Adrenal gland (tissue), 12 donors: Measurements from ENCODE around the gene FXYD7. TPM values are rescaled to one million over a fixed set of nuclear protein-coding genes. Genes with fewer than 3 reads are reported as not detected.
"Not testable (repeated sequence)": the region's sequence is repeated elsewhere in the genome, so short reads cannot be mapped to it uniquely, and the experiment has no call there.

Experiments
- DNase-seq, 7 donors: peaks; one replicate each; pipeline ENCODE4 v3.0.0-alpha.2; 2019 to 2020
- H3K27ac ChIP-seq, 5 donors: fragments of 200-600 bp; sonication (generic) in 4 of 5; 1 replicate in 3 of 5; 2 replicates in 2 of 5; pipeline versions ENCODE4 v1.5.1 to v1.8.0; 2016 to 2020; ENCODE audit warnings: mild to moderate bottlenecking in 1 of 5
- H3K27me3 ChIP-seq: fragments of 200-600 bp; 2 replicates; pipeline ENCODE4 v1.8.0; 2021
- H3K36me3 ChIP-seq, 2 donors: fragments of 200-600 bp; replicated peaks in 1 of 2; 1 replicate in 1 of 2; 2 replicates in 1 of 2; pipeline versions ENCODE4 v1.5.1 to v1.8.0; 2018 to 2022
- H3K4me1 ChIP-seq, 2 donors: fragments of 200-600 bp; replicated peaks in 1 of 2; 1 replicate in 1 of 2; 2 replicates in 1 of 2; pipeline versions ENCODE4 v1.5.1 to v1.8.0; 2018 to 2021
- H3K4me3 ChIP-seq, 4 donors: fragments of 200-600 bp; sonication (generic) in 3 of 4; one replicate each; pipeline ENCODE4 v1.5.1; 2016 to 2018
- H3K9me3 ChIP-seq, 3 donors: fragments of 200-600 bp; sonication (generic) in 1 of 3; replicated peaks in 1 of 3; 1 replicate in 2 of 3; 2 replicates in 1 of 3; pipeline versions ENCODE4 v1.5.1 to v1.8.0; 2016 to 2021
- POLR2A ChIP-seq, 2 donors: fragments of 450-650 bp; IDR thresholded peaks; one replicate each; pipeline ENCODE4 v1.6.1; 2017; ENCODE audit warnings: antibody characterized with exemption in 2 of 2, mild to moderate bottlenecking in 2 of 2, moderate library complexity in 1 of 2
- WGBS, 4 donors: extraction: QIAGEN DNeasy Blood & Tissue Kit in 2 of 4; methylation state at CpG; one replicate each; pipeline versions ENCODE4 v1.1.5 to v1.1.7; 2013 to 2017; 5-methylcytosine and 5-hydroxymethylcytosine counted together
- intact Hi-C, 2 donors: fragments of 100-400 bp; cut with DNase I; formaldehyde crosslinking; loops; one replicate each; pipeline versions ENCODE4 v1.14.1 to v1.15.0; 2022 to 2023
- polyA plus RNA-seq, 3 donors: library from polyadenylated mRNA; stranded (reverse); fragments of 200-250 nt in 2 of 3; fragments of 350-450 nt in 1 of 3; fragmentation: Illumina TruSeq in 1 of 3; extraction: RNeasy Lipid Tissue Mini Kit (QIAGEN cat#74804) in 1 of 3; gene quantifications; one replicate each; pipeline ENCODE4 v1.2.3, GENCODE V29; 2013 to 2014
- total RNA-seq, 9 donors: library from RNA; depleted of rRNA in 4 of 9; stranded (reverse); fragments of >200 nt in 4 of 9; fragments of 120-200 nt in 1 of 9; fragmentation: NEBNext Ultra II Directional in 1 of 9; extraction: Animal tissue kit (Norgen Biotek cat#: 25700) in 1 of 9; gene quantifications; one replicate each; pipeline versions ENCODE4 v1.1.0 to v1.2.4, GENCODE V29; 2013 to 2023
- TF ChIP-seq, protein P1 (sequence below), 6 experiments: fragments of 450-650 bp in 4 of 6; fragments of 200-600 bp in 2 of 6; sonication (generic) in 1 of 6; IDR thresholded peaks; 1 replicate in 5 of 6; 2 replicates in 1 of 6; pipeline versions ENCODE4 v1.5.1 to v1.8.0; 2016 to 2021; ENCODE audit warnings: antibody characterized with exemption in 6 of 6, mild to moderate bottlenecking in 2 of 6, moderate library complexity in 1 of 6
- donor health status: healthy with polysubstance abuse.
- donor health status: Bipolar disorder and iron deficiency.
- donor health status: DM: yes; HTN: yes; CAD: no.
- donor health status: DM: no; HTN: no; CAD: no.
- donor health status: DM: no; HTN: no; CAD: no.
- donor health status: DM: yes; HTN: yes; CAD: no.

Gene FXYD7
- total and polyA plus RNA-seq, 12 donors = 0.39 to 0.67 (median 0.64) TPM; not detected in 9

DNA sequence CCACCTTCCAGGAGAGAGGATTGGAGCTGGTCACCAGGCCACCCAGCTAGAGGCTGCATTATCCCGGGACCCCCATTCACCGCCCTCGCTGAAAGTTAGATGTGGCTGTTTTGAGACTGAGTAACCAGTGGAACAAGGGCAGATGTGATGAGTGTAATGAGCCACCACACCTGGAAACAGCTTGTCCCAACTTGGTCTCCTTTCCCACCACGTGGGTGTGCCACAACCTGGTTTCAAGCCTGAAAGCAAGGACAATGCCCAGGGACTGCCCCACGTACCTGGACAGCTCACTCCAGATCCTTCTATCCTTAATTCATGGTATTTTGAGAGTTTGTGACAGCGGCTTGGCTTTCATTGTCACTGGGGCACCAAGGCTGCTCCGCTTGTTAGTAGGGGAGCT is 15.2 kb upstream of the FXYD7 start:
- no peaks in the 10 kb centered on the region for H3K27me3 ChIP-seq
- H3K27ac ChIP-seq = no peak overlapping the region
- H3K4me3 ChIP-seq = no peak overlapping the region
- intact Hi-C loops = no loop called here
- WGBS, 4 donors = 79 to 94% (median 86%) methylated on average over 5 to 7 of the region's 7 CpGs
- no peak for DNase-seq
- no peak for TF ChIP-seq POLR2A (IDR thresholded peaks at IDR 0.05)
- TF ChIP-seq, protein P1, sequence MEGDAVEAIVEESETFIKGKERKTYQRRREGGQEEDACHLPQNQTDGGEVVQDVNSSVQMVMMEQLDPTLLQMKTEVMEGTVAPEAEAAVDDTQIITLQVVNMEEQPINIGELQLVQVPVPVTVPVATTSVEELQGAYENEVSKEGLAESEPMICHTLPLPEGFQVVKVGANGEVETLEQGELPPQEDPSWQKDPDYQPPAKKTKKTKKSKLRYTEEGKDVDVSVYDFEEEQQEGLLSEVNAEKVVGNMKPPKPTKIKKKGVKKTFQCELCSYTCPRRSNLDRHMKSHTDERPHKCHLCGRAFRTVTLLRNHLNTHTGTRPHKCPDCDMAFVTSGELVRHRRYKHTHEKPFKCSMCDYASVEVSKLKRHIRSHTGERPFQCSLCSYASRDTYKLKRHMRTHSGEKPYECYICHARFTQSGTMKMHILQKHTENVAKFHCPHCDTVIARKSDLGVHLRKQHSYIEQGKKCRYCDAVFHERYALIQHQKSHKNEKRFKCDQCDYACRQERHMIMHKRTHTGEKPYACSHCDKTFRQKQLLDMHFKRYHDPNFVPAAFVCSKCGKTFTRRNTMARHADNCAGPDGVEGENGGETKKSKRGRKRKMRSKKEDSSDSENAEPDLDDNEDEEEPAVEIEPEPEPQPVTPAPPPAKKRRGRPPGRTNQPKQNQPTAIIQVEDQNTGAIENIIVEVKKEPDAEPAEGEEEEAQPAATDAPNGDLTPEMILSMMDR (IDR thresholded peaks at IDR 0.05) = no peak
- H3K36me3 ChIP-seq = no peaks in the 10 kb centered on the region
- H3K9me3 ChIP-seq = no peaks in the 10 kb centered on the region
- H3K4me1 ChIP-seq = peaks cover 0 to 16% of the 10 kb centered on the region in 2 donors

DNA sequence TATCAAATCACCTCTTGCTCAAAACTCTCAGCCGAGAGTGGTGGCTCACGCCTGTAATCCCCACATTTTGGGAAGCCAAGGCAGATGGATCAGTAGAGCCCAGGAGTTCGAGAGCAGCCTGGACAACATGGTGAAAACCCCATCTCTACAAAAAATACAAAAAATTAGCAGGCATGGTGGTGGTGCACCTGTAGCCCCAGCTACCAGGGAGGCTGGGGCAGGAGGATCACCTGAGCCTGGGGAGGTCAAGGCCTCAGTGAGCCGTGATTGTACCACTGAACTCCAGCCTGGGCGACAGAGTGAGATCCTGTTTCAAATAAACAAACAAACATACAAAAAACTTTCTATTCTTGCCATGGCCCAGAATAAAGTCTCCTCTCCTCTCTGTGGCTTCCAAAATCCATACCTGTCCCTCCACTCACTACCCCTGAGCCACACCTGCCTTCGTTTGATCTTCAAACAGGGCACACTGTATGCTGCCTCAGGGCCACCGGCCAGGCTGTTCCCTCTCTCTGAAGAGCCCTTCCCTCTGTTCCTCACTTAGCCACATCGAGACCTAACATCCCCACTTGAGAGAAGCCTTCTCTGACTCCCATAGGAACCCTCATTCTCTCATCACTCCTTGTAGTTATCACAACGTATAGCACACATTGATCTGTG is 14.5 kb upstream of the FXYD7 start:
- Histone ChIP-seq H3K27ac (no peak overlapping the region), H3K4me1 (peaks cover 0 to 14% of the 10 kb centered on the region in 2 donors), H3K4me3 (no peak overlapping the region), H3K9me3 (no peaks in the 10 kb centered on the region), H3K27me3 (no peaks in the 10 kb centered on the region), H3K36me3 (no peaks in the 10 kb centered on the region)
- WGBS, 4 donors = 87 to 93% (median 89%) methylated on average over 9 of the region's 9 CpGs
- intact Hi-C loops = no loop called here
- DNase-seq = no peak
- TF ChIP-seq, protein P1 (IDR thresholded peaks at IDR 0.05) = no peak
- no peak for TF ChIP-seq POLR2A (IDR thresholded peaks at IDR 0.05)

DNA sequence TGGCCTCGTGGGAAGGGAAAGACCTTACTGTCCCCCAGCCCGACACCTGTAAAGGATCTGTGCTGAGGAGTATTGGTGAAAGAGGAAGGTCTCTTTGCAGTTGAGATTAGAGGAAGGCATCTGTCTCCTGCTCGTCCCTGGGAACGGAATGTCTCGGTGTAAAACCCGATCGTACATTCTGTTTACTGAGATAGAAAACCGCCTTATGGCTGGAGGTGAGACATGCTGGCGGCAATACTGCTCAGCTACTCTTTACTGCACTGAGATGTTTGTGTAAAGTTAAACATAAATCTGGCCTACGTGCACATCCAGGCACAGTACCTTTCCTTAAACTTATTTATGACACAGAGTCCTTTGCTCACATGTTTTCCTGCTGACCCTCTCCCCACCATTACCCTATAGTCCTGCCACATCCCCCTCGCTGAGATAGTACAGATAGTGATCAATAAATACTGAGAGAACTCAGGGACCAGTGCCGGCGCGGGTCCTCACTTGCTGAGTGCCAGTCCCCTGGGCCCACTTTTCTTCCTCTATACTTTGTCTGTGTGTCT is 13.3 kb upstream of the FXYD7 start:
- WGBS, 4 donors = 63 to 68% (median 65%) methylated on average over 14 of the region's 14 CpGs
- not testable (repeated sequence) for H3K27ac ChIP-seq, H3K36me3 ChIP-seq, H3K9me3 ChIP-seq, DNase-seq, H3K27me3 ChIP-seq, H3K4me1 ChIP-seq, H3K4me3 ChIP-seq
- intact Hi-C loops = loop anchor here in 1 of 2 donors (10.0 kb wide), 1 partner anchor 65 kb away; no protein-coding TSS in a partner anchor

DNA sequence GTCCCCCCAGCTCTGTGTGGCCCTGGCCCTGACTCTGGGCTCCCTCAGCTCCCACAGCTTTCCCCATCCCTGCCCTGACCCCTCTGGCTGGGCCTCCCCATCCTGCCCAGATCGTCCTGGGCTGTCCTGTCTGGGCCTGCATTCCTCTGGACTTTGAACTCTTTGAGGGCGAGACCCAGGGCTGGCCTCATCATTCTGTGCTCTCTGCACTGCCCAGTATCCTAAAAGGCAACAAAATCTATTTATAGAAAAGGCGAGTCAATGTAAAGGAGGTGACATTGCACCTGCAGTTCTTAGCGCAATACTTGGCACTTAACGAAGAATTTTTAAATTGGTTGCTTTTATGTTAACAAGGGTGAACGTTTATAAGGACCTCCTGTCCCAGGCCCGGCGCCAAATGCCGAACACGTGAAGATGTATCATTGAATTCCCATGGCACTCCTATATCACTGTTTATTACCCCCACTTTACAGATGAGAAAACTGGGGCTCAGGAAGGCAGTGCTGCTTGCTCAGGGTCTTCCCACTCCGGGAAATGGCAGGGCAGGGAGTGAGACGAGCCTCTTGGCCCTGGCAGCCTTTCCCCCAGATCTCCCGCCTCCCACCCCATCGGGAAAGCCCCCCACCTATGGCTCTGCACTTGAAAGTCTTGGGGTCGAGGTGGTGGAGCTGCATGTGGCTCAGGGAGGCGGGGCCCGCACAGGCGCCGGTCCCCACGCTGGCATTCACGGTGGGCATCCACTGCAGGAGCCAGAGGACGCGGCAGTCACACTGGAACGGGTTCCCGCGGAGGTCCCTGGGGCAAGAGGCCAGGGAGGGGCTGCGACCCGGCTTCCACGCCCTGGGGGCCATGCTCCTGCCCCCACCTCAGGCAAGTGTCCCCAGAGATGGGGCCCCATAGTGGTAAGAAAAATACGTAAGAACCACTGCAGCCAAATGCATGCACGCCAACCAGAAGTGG is 12.0 kb upstream of the FXYD7 start:
- WGBS, 4 donors = 74 to 88% (median 85%) methylated on average over 16 to 31 of the region's 31 CpGs
- H3K9me3 ChIP-seq = no peaks in the 10 kb centered on the region
- H3K36me3 ChIP-seq = no peaks in the 10 kb centered on the region
- H3K4me3 ChIP-seq = no peak overlapping the region
- TF ChIP-seq, protein P1 (IDR thresholded peaks at IDR 0.05) = no peak
- no peaks in the 10 kb centered on the region for H3K4me1 ChIP-seq
- DNase-seq = no peak
- no peaks in the 10 kb centered on the region for H3K27me3 ChIP-seq
- no peak overlapping the region for H3K27ac ChIP-seq
- intact Hi-C loops = loop anchor here in 1 of 2 donors (10.0 kb wide), 1 partner anchor 66 kb away; no protein-coding TSS in a partner anchor
